ENCODE data around the gene RNF114. TPM values are rescaled to one million over a fixed set of nuclear protein-coding genes. Genes with fewer than 3 reads are reported as not detected.

RNF114 gene
- polyA plus RNA-seq, 1 donor from 2014 or later = 109 TPM

DNA sequence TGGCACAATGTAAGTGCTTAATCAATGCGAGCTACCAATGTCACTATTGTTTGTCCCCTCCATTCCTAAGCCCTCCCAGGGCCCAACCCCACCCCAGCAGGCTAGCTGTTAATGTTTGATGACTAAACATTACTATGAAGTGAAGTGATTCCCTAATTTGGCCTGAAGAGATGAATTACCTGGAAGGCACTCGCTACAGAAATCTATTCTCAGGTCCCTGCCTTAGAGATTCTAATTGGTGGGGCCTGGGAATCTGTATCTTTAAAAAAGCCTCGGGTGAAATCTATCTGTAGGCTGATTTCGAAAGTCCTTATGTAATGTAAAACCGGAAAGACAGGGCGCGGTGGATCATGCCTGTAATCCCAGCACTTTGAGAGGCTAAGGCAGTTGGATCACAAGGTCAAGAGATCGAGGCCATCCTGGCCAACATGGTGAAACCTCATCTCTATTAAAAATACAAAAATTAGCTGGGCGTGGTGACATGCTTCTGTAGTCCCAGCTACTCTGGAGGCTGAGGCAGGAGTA is 29.6 kb downstream of the RNF114 start:
- no peaks in the 10 kb centered on the region for H4K20me1 ChIP-seq (ENCODE audit: insufficient read depth)
- H3K9me3 ChIP-seq (ENCODE audit: low read length) = no peaks in the 10 kb centered on the region
- no peaks in the 10 kb centered on the region for H3F3A ChIP-seq (ENCODE audit: insufficient read depth, low read length, poor library complexity, severe bottlenecking)
- H3K36me3 ChIP-seq (ENCODE audit: insufficient read depth, low read length) = no peaks in the 10 kb centered on the region
- no peak overlapping the region for H2AFZ ChIP-seq (ENCODE audit: low read depth, low read length)
- H3K4me2 ChIP-seq (ENCODE audit: low read length) = no peak overlapping the region
- H3K79me2 ChIP-seq (replicated peaks; ENCODE audit: insufficient read depth, low read length) = no peaks in the 10 kb centered on the region
- no peaks in the 10 kb centered on the region for H3K9me2 ChIP-seq (ENCODE audit: insufficient read depth, low read length)
- no peak overlapping the region for H3K27ac ChIP-seq (ENCODE audit: low read length)
- no peak overlapping the region for H3K4me3 ChIP-seq (ENCODE audit: low read length)
- H3K27me3 ChIP-seq (ENCODE audit: insufficient read depth, low read depth, low read length) = no peaks in the 10 kb centered on the region
- TF ChIP-seq POLR2AphosphoS5 (IDR thresholded peaks at IDR 0.05) (no peak), MXI1 (conservative IDR thresholded peaks at IDR 0.05; ENCODE audit: poor library complexity, severe bottlenecking) (no peak), RAD21 (conservative IDR thresholded peaks at IDR 0.05) (no peak), TAF1 (IDR thresholded peaks at IDR 0.05; ENCODE audit: low read depth) (no peak), EP300 (conservative IDR thresholded peaks at IDR 0.05; ENCODE audit: poor library complexity, severe bottlenecking) (no peak), SMC3 (conservative IDR thresholded peaks at IDR 0.05; ENCODE audit: poor library complexity) (no peak), EZH2 (IDR thresholded peaks at IDR 0.05; ENCODE audit: borderline replicate concordance, insufficient read depth, low read length, poor library complexity, severe bottlenecking) (no peak)
- TF ChIP-seq, protein P1, sequence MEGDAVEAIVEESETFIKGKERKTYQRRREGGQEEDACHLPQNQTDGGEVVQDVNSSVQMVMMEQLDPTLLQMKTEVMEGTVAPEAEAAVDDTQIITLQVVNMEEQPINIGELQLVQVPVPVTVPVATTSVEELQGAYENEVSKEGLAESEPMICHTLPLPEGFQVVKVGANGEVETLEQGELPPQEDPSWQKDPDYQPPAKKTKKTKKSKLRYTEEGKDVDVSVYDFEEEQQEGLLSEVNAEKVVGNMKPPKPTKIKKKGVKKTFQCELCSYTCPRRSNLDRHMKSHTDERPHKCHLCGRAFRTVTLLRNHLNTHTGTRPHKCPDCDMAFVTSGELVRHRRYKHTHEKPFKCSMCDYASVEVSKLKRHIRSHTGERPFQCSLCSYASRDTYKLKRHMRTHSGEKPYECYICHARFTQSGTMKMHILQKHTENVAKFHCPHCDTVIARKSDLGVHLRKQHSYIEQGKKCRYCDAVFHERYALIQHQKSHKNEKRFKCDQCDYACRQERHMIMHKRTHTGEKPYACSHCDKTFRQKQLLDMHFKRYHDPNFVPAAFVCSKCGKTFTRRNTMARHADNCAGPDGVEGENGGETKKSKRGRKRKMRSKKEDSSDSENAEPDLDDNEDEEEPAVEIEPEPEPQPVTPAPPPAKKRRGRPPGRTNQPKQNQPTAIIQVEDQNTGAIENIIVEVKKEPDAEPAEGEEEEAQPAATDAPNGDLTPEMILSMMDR (IDR thresholded peaks at IDR 0.05; ENCODE audit: poor library complexity, severe bottlenecking) = no peak
- TF ChIP-seq, protein P2, sequence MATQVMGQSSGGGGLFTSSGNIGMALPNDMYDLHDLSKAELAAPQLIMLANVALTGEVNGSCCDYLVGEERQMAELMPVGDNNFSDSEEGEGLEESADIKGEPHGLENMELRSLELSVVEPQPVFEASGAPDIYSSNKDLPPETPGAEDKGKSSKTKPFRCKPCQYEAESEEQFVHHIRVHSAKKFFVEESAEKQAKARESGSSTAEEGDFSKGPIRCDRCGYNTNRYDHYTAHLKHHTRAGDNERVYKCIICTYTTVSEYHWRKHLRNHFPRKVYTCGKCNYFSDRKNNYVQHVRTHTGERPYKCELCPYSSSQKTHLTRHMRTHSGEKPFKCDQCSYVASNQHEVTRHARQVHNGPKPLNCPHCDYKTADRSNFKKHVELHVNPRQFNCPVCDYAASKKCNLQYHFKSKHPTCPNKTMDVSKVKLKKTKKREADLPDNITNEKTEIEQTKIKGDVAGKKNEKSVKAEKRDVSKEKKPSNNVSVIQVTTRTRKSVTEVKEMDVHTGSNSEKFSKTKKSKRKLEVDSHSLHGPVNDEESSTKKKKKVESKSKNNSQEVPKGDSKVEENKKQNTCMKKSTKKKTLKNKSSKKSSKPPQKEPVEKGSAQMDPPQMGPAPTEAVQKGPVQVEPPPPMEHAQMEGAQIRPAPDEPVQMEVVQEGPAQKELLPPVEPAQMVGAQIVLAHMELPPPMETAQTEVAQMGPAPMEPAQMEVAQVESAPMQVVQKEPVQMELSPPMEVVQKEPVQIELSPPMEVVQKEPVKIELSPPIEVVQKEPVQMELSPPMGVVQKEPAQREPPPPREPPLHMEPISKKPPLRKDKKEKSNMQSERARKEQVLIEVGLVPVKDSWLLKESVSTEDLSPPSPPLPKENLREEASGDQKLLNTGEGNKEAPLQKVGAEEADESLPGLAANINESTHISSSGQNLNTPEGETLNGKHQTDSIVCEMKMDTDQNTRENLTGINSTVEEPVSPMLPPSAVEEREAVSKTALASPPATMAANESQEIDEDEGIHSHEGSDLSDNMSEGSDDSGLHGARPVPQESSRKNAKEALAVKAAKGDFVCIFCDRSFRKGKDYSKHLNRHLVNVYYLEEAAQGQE (IDR thresholded peaks at IDR 0.05; ENCODE audit: borderline replicate concordance) = no peak
- no peak overlapping the region for H3K9ac ChIP-seq (ENCODE audit: low read length)

DNA sequence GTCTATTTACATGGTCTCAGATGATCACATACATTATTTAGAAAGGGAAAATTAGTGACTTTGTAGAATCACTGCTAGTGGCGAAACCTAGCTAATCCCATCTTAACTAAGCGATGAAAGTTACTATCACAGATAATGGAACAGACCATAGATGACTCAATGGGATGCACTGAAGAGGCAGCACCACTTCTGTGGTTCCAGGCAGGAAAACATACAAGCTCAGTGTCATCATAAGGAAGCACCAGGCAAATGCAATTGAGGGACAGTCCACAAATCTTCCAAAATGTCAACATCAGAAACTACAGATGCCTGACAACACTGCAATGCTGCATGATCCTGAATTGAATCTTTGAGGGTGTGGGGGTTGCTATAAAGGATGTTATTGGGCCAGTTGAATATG is 30.7 kb downstream of the RNF114 start:
- no peaks in the 10 kb centered on the region for H3K79me2 ChIP-seq (replicated peaks; ENCODE audit: insufficient read depth, low read length)
- no peak overlapping the region for H3K9ac ChIP-seq (ENCODE audit: low read length)
- H3K9me2 ChIP-seq (ENCODE audit: insufficient read depth, low read length) = no peaks in the 10 kb centered on the region
- H3K27ac ChIP-seq (ENCODE audit: low read length) = no peak overlapping the region
- H3F3A ChIP-seq (ENCODE audit: insufficient read depth, low read length, poor library complexity, severe bottlenecking) = no peaks in the 10 kb centered on the region
- no peaks in the 10 kb centered on the region for H4K20me1 ChIP-seq (ENCODE audit: insufficient read depth)
- no peak overlapping the region for H3K4me3 ChIP-seq (ENCODE audit: low read length)
- no peaks in the 10 kb centered on the region for H3K27me3 ChIP-seq (ENCODE audit: insufficient read depth, low read depth, low read length)
- H3K9me3 ChIP-seq (ENCODE audit: low read length) = no peaks in the 10 kb centered on the region
- H2AFZ ChIP-seq (ENCODE audit: low read depth, low read length) = no peak overlapping the region
- TF ChIP-seq EZH2 (IDR thresholded peaks at IDR 0.05; ENCODE audit: borderline replicate concordance, insufficient read depth, low read length, poor library complexity, severe bottlenecking) = no peak
- no peak for TF ChIP-seq TAF1 (IDR thresholded peaks at IDR 0.05; ENCODE audit: low read depth)
- TF ChIP-seq MXI1 (conservative IDR thresholded peaks at IDR 0.05; ENCODE audit: poor library complexity, severe bottlenecking) = no peak
- TF ChIP-seq SMC3 (conservative IDR thresholded peaks at IDR 0.05; ENCODE audit: poor library complexity) = no peak
- H3K36me3 ChIP-seq (ENCODE audit: insufficient read depth, low read length) = no peaks in the 10 kb centered on the region
- no peak overlapping the region for H3K4me2 ChIP-seq (ENCODE audit: low read length)
